ENCODE results near the gene CRYL1. TPM values are rescaled to one million over a fixed set of nuclear protein-coding genes. Genes with fewer than 3 reads are reported as not detected.

CRYL1 gene
- total RNA-seq, 1 experiment from 2014 or later = 26.5 TPM

GRCh38 chr13:20506696-20507095, 19.0 kb downstream of the CRYL1 start:
- ChIA-PET CTCF (no interaction called here), RAD21 (ENCODE audit: low non-redundant PET in 1 of 2, low total read pairs in 2 of 2, uncharacterized antibody in 2 of 2, unreplicated experiment in 2 of 2) (no interaction called here), POLR2A (no interaction called here)
- Histone ChIP-seq H3K9me3 (ENCODE audit: control insufficient read depth in 1 of 2, insufficient read depth in 1 of 2, low read depth in 1 of 2, low read length in 2 of 2) (no peaks in the 10 kb centered on the region), H3K36me3 (ENCODE audit: control insufficient read depth in 1 of 2, insufficient read depth in 2 of 2, low read length in 2 of 2) (peaks cover 0 to 5% of the 10 kb centered on the region in 2 experiments; a peak in 1 of 4 replicates), H3K27me3 (ENCODE audit: insufficient read depth, low read length) (no peaks in the 10 kb centered on the region), H3K9me2 (ENCODE audit: insufficient read depth) (no peaks in the 10 kb centered on the region), H3K27ac (ENCODE audit: low read depth, low read length) (no peak overlapping the region), H3K79me2 (ENCODE audit: insufficient read depth, low read length) (no peaks in the 10 kb centered on the region), H4K20me1 (ENCODE audit: insufficient read depth) (no peaks in the 10 kb centered on the region), H3K4me2 (ENCODE audit: low read length) (no peak overlapping the region), H3K9ac (ENCODE audit: low read length) (no peak overlapping the region), H3K4me1 (ENCODE audit: control insufficient read depth in 1 of 2, insufficient read depth in 2 of 2, low read length in 2 of 2) (no peaks in the 10 kb centered on the region), H2AFZ (ENCODE audit: low read depth, low read length, poor library complexity, severe bottlenecking) (no peak overlapping the region), H3K4me3 (replicated peaks in 1 of 2; ENCODE audit: low read depth in 1 of 2, low read length in 2 of 2) (no peak overlapping the region)
- TF ChIP-seq JUND (IDR thresholded peaks at IDR 0.05) = no peak
- TF ChIP-seq RAD21 (IDR thresholded peaks at IDR 0.05; ENCODE audit: low read depth) = no peak
- TF ChIP-seq ZBTB33 (IDR thresholded peaks at IDR 0.05; ENCODE audit: extremely low read depth, insufficient replicate concordance, low read length) = no peak
- TF ChIP-seq SRF (IDR thresholded peaks at IDR 0.05; ENCODE audit: low read depth) = no peak
- TF ChIP-seq REST (IDR thresholded peaks at IDR 0.05; ENCODE audit: low read depth) = no peak
- TF ChIP-seq SIN3A (IDR thresholded peaks at IDR 0.05; ENCODE audit: low read depth) = no peak
- no peak for TF ChIP-seq FOSL1 (IDR thresholded peaks at IDR 0.05; ENCODE audit: low read depth)
- no peak for TF ChIP-seq CEBPB (IDR thresholded peaks at IDR 0.05; ENCODE audit: low read depth)
- TF ChIP-seq EZH2 (IDR thresholded peaks at IDR 0.05) = no peak
- no peak for TF ChIP-seq EGR1 (IDR thresholded peaks at IDR 0.05; ENCODE audit: low read depth)
- no peak for TF ChIP-seq TCF7L2 (IDR thresholded peaks at IDR 0.05; ENCODE audit: borderline replicate concordance, extremely low read depth, insufficient read depth, insufficient read length)
- TF ChIP-seq CBX3 (IDR thresholded peaks at IDR 0.05; ENCODE audit: low read depth) = no peak
- no peak for TF ChIP-seq POLR2AphosphoS5 (IDR thresholded peaks at IDR 0.05; ENCODE audit: low read depth, low read length)
- no peak for TF ChIP-seq SP1 (IDR thresholded peaks at IDR 0.05; ENCODE audit: low read depth)
- TF ChIP-seq ZFX (IDR thresholded peaks at IDR 0.05) = no peak
- no peak for TF ChIP-seq ATF3 (IDR thresholded peaks at IDR 0.05)
- TF ChIP-seq ZNF274 (IDR thresholded peaks at IDR 0.05; ENCODE audit: low read depth, low read length) = no peak
- DNase-seq (ENCODE audit: low read depth, low spot score) = no peak
- BruUV-seq (replicated peaks) = no TSS peak
- ATAC-seq = no peak
- intact Hi-C loops (cut with micrococcal nuclease) = no loop called here

Data from HCT116 (cell line).